Activated CD4-positive, alpha-beta T cell treated with anti-CD3 and anti-CD28 coated beads, Interleukin-2, amount 50 U/mL, for 1 hour (primary cell): Measurements from ENCODE around the gene LAIR2.

ENCODE experiments used
- DNase-seq: peaks from one replicate; pipeline ENCODE4 v3.0.0-alpha.2; 2020

LAIR2 gene

GRCh38 chr19:54541712-54542111 is 39.1 kb downstream of the LAIR2 start:
- no peak for DNase-seq

DNA sequence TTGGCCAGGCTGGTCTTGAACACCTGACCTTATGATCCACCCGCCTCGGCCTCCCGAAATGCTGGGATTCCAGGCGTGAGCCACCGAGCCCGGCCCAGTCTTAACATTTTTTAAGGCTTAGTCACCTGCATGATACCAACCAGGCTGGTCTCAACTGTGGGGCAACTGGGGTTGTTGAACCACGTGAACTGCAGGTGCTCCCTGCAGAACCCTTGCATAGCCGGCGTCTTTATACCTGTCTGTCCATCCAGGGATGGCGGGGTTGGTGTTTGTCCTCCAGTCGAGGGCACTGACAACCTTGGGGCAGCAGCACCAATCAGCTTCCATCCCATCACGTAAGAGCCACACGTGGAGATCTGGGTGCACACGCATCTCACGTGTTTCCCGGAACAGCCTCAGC is 46.2 kb downstream of the LAIR2 start:
- no peak for DNase-seq

- no peak for DNase-seq
These were observed 46.6 kb downstream of the LAIR2 start for GRCh38 chr19:54549224-54549623.

DNA sequence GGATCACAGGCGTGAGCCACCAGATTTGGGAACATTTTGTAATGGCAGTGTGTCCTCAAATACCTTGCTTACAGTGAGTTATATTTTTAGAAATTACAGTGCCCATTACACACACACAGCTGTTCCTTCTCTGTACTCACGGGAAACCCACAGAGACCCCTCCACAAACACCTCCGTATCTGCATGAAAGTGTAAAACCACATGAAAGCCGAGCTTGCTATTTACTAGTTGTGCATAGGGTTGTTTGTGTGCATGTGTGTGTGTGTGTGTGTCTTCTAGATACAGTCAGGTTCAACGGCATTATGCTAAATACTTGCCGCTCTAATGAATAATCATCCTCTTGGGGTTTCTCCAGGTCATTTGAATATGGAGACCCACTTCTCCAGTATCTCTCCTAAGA is 48.7 kb downstream of the LAIR2 start:
- no peak for DNase-seq

DNA sequence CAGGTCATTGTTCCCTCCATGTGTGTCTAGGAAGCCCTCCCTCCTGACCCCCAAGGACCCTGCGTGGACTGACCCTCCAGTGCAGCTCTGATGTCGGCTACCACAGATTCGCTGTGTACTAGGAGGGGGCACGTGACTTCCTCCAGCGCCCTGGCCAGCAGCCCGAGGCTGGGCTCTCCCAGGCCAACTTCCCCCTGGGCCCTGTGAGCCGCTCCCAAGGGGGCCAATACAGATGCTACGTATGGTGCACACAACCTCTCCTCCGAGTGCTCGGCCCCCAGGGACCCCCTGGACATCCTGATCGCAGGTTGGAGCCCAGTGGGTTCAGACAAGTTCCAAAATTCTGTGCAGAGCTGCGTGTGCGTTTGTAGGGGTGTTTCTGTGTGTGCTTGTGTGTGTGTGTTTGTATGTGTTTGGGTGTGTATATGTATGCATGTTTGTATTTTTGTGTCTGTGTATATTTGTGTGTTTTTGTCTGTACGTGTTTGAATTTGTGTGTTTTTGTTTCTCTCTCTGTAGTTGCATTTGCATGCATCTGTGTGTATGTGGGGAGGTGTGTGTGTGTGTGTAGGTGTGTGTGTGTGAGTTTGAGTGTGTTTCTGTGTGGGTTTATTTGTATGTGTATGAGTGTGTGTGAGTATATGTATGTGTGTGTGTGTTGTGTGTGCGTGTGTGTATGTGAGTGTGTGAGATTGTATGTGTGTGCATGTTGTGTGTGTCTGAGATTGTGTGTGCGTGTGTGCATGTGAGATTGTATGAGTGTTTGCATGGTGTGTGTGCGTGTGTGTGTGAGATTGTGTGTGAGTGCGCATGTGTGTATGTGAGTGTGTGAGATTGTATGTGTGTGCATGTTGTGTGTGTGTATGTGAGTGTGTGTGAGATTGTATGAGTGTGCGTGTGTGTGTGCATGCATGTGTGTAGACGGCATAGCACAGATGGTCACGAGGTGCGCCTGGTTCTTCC is 49.6 kb downstream of the LAIR2 start:
- no peak for DNase-seq

DNA sequence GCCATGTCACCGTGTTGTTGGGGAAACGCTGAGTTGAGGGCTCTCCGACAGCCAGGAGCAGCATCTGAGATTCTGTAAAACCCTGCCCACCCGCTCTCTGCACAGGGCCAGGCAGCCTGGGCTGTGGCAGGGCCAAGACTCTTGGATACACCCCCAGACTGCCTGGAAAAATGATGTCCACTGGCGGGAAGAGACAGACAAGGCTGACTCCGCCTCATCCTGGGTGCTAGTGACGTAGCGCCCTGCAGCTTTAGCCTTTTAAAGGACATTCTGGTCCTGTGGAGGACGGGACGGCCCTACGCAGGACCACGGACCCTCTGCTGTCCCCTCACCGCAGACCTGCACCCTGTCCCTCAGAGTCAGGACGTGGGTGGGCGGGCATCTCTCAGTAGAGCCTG is 50.3 kb downstream of the LAIR2 start:
- no peak for DNase-seq

GRCh38 chr19:54554006-54554405 is 51.4 kb downstream of the LAIR2 start:
- no peak for DNase-seq

GRCh38 chr19:54554896-54555295 is 52.3 kb downstream of the LAIR2 start:
- no peak for DNase-seq

GRCh38 chr19:54556194-54556593 is 53.6 kb downstream of the LAIR2 start:
- DNase-seq = no peak

GRCh38 chr19:54558339-54558738 is 55.7 kb downstream of the LAIR2 start:
- no peak for DNase-seq
